DND-41 (cell line): Measurements from ENCODE around the gene DENND5B.

Source experiments
- CTCF ChIP-seq: IDR thresholded peaks from 2 replicates; pipeline ENCODE4 v1.5.1; 2012; ENCODE audit warnings: borderline replicate concordance, low read length, moderate library complexity, mild to moderate bottlenecking; ENCODE audit not compliant: poor library complexity, severe bottlenecking; ENCODE audit errors: extremely low read depth
- EZH2 ChIP-seq: IDR thresholded peaks from 3 replicates; pipeline ENCODE4 v1.6.1; 2012; ENCODE audit warnings: borderline replicate concordance, low read depth, mild to moderate bottlenecking, moderate library complexity, low read length, inconsistent platforms; ENCODE audit not compliant: severe bottlenecking

- no peak for TF ChIP-seq CTCF
- no peak for TF ChIP-seq EZH2
Observed at GRCh38 chr12:31440586-31440985, 150.3 kb downstream of the DENND5B start.
